ENCODE measurements around the gene MYL3.

Gene MYL3

GRCh38 chr3:46893763-46894162 is 30.5 kb upstream of the MYL3 start:
- DNase-seq, result no peak
- H3K9me3 ChIP-seq (ENCODE audit: severe bottlenecking), result no peaks in the 10 kb centered on the region
- TF ChIP-seq CTCF (IDR thresholded peaks at IDR 0.05; ENCODE audit: low read depth, low read length), result no peak
- no peak overlapping the region for H3K4me3 ChIP-seq (ENCODE audit: low read depth, low read length)
- H3K27ac ChIP-seq, result no peak overlapping the region
- no peaks in the 10 kb centered on the region for H3K36me3 ChIP-seq
- no peaks in the 10 kb centered on the region for H3K27me3 ChIP-seq (ENCODE audit: insufficient read depth, low read depth, severe bottlenecking)

GRCh38 chr3:46893146-46893748 is 30.0 kb upstream of the MYL3 start:
- Histone ChIP-seq H3K36me3 (no peaks in the 10 kb centered on the region), H3K27ac (no peak overlapping the region), H3K9me3 (ENCODE audit: severe bottlenecking) (no peaks in the 10 kb centered on the region), H3K27me3 (ENCODE audit: insufficient read depth, low read depth, severe bottlenecking) (no peaks in the 10 kb centered on the region), H3K4me3 (ENCODE audit: low read depth, low read length) (no peak overlapping the region)
- no peak for DNase-seq
- no peak for TF ChIP-seq CTCF (IDR thresholded peaks at IDR 0.05; ENCODE audit: low read depth, low read length)

GRCh38 chr3:46892285-46893145 is 29.3 kb upstream of the MYL3 start:
- peak overlapping the region; percentile 54 for H3K4me3 ChIP-seq (ENCODE audit: low read depth, low read length)
- DNase-seq, result peak; percentile 89
- TF ChIP-seq CTCF (IDR thresholded peaks at IDR 0.05; ENCODE audit: low read depth, low read length), result no peak

GRCh38 chr3:46891132-46891531 is 27.9 kb upstream of the MYL3 start:
- Histone ChIP-seq H3K27me3 (ENCODE audit: insufficient read depth, low read depth, severe bottlenecking) (no peaks in the 10 kb centered on the region), H3K27ac (no peak overlapping the region)
- no peak for DNase-seq

More at GRCh38 chr3:46892285-46893145, 29.3 kb upstream of the MYL3 start:
- no peaks in the 10 kb centered on the region for H3K9me3 ChIP-seq (ENCODE audit: severe bottlenecking)
- H3K36me3 ChIP-seq, result no peaks in the 10 kb centered on the region
- H3K27ac ChIP-seq, result peak overlapping the region; percentile 6; the same call in 1 of the 2 replicates
- no peaks in the 10 kb centered on the region for H3K27me3 ChIP-seq (ENCODE audit: insufficient read depth, low read depth, severe bottlenecking)

GRCh38 chr3:46890132-46890531 is 26.9 kb upstream of the MYL3 start:
- DNase-seq, result peak; percentile 55
- Histone ChIP-seq H3K9me3 (ENCODE audit: severe bottlenecking) (no peaks in the 10 kb centered on the region), H3K36me3 (no peaks in the 10 kb centered on the region), H3K27me3 (ENCODE audit: insufficient read depth, low read depth, severe bottlenecking) (no peaks in the 10 kb centered on the region), H3K4me3 (ENCODE audit: low read depth, low read length) (no peak overlapping the region), H3K27ac (peak overlapping the region; percentile 14; the same call in 1 of the 2 replicates)
- TF ChIP-seq CTCF (IDR thresholded peaks at IDR 0.05; ENCODE audit: low read depth, low read length), result no peak

More at GRCh38 chr3:46891132-46891531, 27.9 kb upstream of the MYL3 start:
- Histone ChIP-seq H3K9me3 (ENCODE audit: severe bottlenecking) (no peaks in the 10 kb centered on the region), H3K36me3 (no peaks in the 10 kb centered on the region), H3K4me3 (ENCODE audit: low read depth, low read length) (no peak overlapping the region)
- no peak for TF ChIP-seq CTCF (IDR thresholded peaks at IDR 0.05; ENCODE audit: low read depth, low read length)

Measured in WERI-Rb-1 (cell line).